Parathyroid adenoma (tissue), 2 donors: ENCODE results near the gene HBG2.

Experiments
- H2AFZ ChIP-seq: fragments of 300-600 bp; sonication (generic); one replicate; pipeline ENCODE4 v1.7.0; 2017; ENCODE audit warnings: antibody characterized with exemption, mild to moderate bottlenecking
- H3K27ac ChIP-seq: fragments of 300-600 bp; sonication (generic); one replicate; pipeline ENCODE4 v1.7.0; 2017
- H3K27me3 ChIP-seq: fragments of 300-600 bp; sonication (generic); one replicate; pipeline ENCODE4 v1.7.0; 2017; ENCODE audit warnings: low read length; ENCODE audit not compliant: control insufficient read depth, insufficient read depth
- H3K36me3 ChIP-seq: fragments of 300-600 bp; sonication (generic); one replicate; pipeline ENCODE4 v1.7.0; 2017; ENCODE audit warnings: low read length; ENCODE audit not compliant: control insufficient read depth, insufficient read depth
- H3K4me1 ChIP-seq: fragments of 300-600 bp; sonication (generic); one replicate; pipeline ENCODE4 v1.7.0; 2017; ENCODE audit warnings: control low read depth
- H3K4me2 ChIP-seq: fragments of 300-600 bp; sonication (generic); one replicate; pipeline ENCODE4 v1.7.0; 2017; ENCODE audit warnings: low read length
- H3K4me3 ChIP-seq: fragments of 300-600 bp; sonication (generic); one replicate; pipeline ENCODE4 v1.7.0; 2017; ENCODE audit warnings: low read depth, low read length
- H3K79me2 ChIP-seq: fragments of 300-600 bp; sonication (generic); one replicate; pipeline ENCODE4 v1.7.0; 2017; ENCODE audit warnings: control low read depth
- H3K9ac ChIP-seq: fragments of 300-600 bp; sonication (generic); one replicate; pipeline ENCODE4 v1.7.0; 2017; ENCODE audit warnings: mild to moderate bottlenecking
- H3K9me3 ChIP-seq: fragments of 300-600 bp; sonication (generic); one replicate; pipeline ENCODE4 v1.7.0; 2017; ENCODE audit warnings: low read length; ENCODE audit not compliant: control insufficient read depth
- TF ChIP-seq, protein P1 (sequence below): fragments of 300-600 bp; sonication (generic); IDR thresholded peaks from one replicate; pipeline ENCODE4 v1.7.0; 2017; ENCODE audit warnings: antibody characterized with exemption, mild to moderate bottlenecking
- donor health status: primary hyperparathyroidism.

HBG2 gene

GRCh38 chr11:5283086-5283485 lies 28.5 kb upstream of the HBG2 start:
- H3K79me2 ChIP-seq = no peaks in the 10 kb centered on the region
- H3K27me3 ChIP-seq = no peaks in the 10 kb centered on the region
- no peaks in the 10 kb centered on the region for H3K9me3 ChIP-seq
- H3K4me1 ChIP-seq = no peaks in the 10 kb centered on the region
- H3K36me3 ChIP-seq = no peaks in the 10 kb centered on the region
- no peak overlapping the region for H3K9ac ChIP-seq
- H3K4me3 ChIP-seq = no peak overlapping the region
- no peak overlapping the region for H2AFZ ChIP-seq
- H3K27ac ChIP-seq = no peak overlapping the region
- TF ChIP-seq, protein P1, sequence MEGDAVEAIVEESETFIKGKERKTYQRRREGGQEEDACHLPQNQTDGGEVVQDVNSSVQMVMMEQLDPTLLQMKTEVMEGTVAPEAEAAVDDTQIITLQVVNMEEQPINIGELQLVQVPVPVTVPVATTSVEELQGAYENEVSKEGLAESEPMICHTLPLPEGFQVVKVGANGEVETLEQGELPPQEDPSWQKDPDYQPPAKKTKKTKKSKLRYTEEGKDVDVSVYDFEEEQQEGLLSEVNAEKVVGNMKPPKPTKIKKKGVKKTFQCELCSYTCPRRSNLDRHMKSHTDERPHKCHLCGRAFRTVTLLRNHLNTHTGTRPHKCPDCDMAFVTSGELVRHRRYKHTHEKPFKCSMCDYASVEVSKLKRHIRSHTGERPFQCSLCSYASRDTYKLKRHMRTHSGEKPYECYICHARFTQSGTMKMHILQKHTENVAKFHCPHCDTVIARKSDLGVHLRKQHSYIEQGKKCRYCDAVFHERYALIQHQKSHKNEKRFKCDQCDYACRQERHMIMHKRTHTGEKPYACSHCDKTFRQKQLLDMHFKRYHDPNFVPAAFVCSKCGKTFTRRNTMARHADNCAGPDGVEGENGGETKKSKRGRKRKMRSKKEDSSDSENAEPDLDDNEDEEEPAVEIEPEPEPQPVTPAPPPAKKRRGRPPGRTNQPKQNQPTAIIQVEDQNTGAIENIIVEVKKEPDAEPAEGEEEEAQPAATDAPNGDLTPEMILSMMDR = no peak
- no peak overlapping the region for H3K4me2 ChIP-seq

DNA sequence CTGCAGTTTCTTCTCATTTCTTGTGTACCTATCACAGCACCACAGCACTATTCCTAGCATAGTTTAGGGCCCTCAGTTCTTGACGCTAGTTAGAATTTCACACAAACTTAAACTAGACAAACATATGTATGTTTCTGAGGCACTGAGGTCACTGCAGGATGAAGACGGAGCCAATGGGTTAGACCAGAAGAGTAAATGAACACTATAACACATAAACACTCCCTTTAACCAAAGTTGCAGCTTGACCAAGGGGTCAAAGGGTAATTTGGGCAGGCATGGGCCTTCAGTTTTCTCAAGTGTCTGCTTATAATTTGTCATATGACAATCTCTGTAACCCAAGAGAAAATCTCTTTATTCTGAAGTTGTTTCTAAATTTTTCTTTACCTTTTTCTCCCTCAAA lies 28.0 kb upstream of the HBG2 start:
- TF ChIP-seq, protein P1 = no peak
- H3K4me3 ChIP-seq = no peak overlapping the region
- no peak overlapping the region for H3K9ac ChIP-seq

GRCh38 chr11:5281596-5281995 lies 27.0 kb upstream of the HBG2 start:
- Histone ChIP-seq H3K9me3 (no peaks in the 10 kb centered on the region), H3K79me2 (no peaks in the 10 kb centered on the region), H3K27me3 (no peaks in the 10 kb centered on the region), H2AFZ (no peak overlapping the region), H3K4me3 (no peak overlapping the region), H3K4me2 (no peak overlapping the region), H3K4me1 (no peaks in the 10 kb centered on the region), H3K27ac (no peak overlapping the region), H3K9ac (no peak overlapping the region), H3K36me3 (no peaks in the 10 kb centered on the region)
- TF ChIP-seq, protein P1 = no peak

More for the DNA sequence above, 28.0 kb upstream of the HBG2 start:
- Histone ChIP-seq H3K4me1 (no peaks in the 10 kb centered on the region), H3K27ac (no peak overlapping the region), H3K4me2 (no peak overlapping the region), H3K36me3 (no peaks in the 10 kb centered on the region), H2AFZ (no peak overlapping the region), H3K9me3 (no peaks in the 10 kb centered on the region), H3K79me2 (no peaks in the 10 kb centered on the region), H3K27me3 (no peaks in the 10 kb centered on the region)

DNA sequence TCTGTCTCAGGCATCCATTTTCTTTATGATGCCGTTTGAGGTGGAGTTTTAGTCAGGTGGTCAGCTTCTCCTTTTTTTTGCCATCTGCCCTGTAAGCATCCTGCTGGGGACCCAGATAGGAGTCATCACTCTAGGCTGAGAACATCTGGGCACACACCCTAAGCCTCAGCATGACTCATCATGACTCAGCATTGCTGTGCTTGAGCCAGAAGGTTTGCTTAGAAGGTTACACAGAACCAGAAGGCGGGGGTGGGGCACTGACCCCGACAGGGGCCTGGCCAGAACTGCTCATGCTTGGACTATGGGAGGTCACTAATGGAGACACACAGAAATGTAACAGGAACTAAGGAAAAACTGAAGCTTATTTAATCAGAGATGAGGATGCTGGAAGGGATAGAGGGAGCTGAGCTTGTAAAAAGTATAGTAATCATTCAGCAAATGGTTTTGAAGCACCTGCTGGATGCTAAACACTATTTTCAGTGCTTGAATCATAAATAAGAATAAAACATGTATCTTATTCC lies 26.1 kb upstream of the HBG2 start:
- Histone ChIP-seq H3K79me2 (no peaks in the 10 kb centered on the region), H3K36me3 (no peaks in the 10 kb centered on the region), H3K9me3 (no peaks in the 10 kb centered on the region), H3K27me3 (no peaks in the 10 kb centered on the region), H3K4me3 (no peak overlapping the region), H3K9ac (no peak overlapping the region), H3K4me2 (no peak overlapping the region), H2AFZ (no peak overlapping the region), H3K4me1 (no peaks in the 10 kb centered on the region), H3K27ac (no peak overlapping the region)
- TF ChIP-seq, protein P1 = no peak

- no peaks in the 10 kb centered on the region for H3K9me3 ChIP-seq
- no peaks in the 10 kb centered on the region for H3K36me3 ChIP-seq
- no peaks in the 10 kb centered on the region for H3K27me3 ChIP-seq
- no peaks in the 10 kb centered on the region for H3K79me2 ChIP-seq
- no peak overlapping the region for H3K27ac ChIP-seq
- H3K4me2 ChIP-seq = no peak overlapping the region
- no peak overlapping the region for H3K9ac ChIP-seq
- no peaks in the 10 kb centered on the region for H3K4me1 ChIP-seq
- H2AFZ ChIP-seq = no peak overlapping the region
- TF ChIP-seq, protein P1 = no peak
- no peak overlapping the region for H3K4me3 ChIP-seq
These were observed 25.0 kb upstream of the HBG2 start for GRCh38 chr11:5279471-5280090.
